PFSK-1 (cell line): ENCODE results near the gene IL23A.

Experiments used
- POLR2AphosphoS5 ChIP-seq: IDR thresholded peaks from 2 replicates; pipeline ENCODE4 v1.6.1; 2012; ENCODE audit warnings: low read depth, mild to moderate bottlenecking, control low read depth, low read length, moderate library complexity
- SIN3A ChIP-seq: IDR thresholded peaks from 2 replicates; pipeline ENCODE4 v1.6.1; 2012; ENCODE audit warnings: mild to moderate bottlenecking, low read length, moderate library complexity, borderline replicate concordance; ENCODE audit not compliant: insufficient read depth
- TAF1 ChIP-seq: IDR thresholded peaks from 2 replicates; pipeline ENCODE4 v1.6.1; 2012; ENCODE audit warnings: low read length, control low read depth, borderline replicate concordance; ENCODE audit not compliant: insufficient read depth
- TF ChIP-seq, protein P1 (sequence below), 2 experiments: IDR thresholded peaks; 2 replicates each; pipeline versions ENCODE4 v1.6.1 to v1.8.0; 2011 to 2012; ENCODE audit warnings: low read depth in 2 of 2, low read length in 2 of 2, control low read depth in 1 of 2, inconsistent platforms in 1 of 2, mild to moderate bottlenecking in 1 of 2, moderate library complexity in 1 of 2; ENCODE audit not compliant: insufficient read depth in 1 of 2

- TF ChIP-seq POLR2AphosphoS5, result no peak
- TF ChIP-seq, protein P1, sequence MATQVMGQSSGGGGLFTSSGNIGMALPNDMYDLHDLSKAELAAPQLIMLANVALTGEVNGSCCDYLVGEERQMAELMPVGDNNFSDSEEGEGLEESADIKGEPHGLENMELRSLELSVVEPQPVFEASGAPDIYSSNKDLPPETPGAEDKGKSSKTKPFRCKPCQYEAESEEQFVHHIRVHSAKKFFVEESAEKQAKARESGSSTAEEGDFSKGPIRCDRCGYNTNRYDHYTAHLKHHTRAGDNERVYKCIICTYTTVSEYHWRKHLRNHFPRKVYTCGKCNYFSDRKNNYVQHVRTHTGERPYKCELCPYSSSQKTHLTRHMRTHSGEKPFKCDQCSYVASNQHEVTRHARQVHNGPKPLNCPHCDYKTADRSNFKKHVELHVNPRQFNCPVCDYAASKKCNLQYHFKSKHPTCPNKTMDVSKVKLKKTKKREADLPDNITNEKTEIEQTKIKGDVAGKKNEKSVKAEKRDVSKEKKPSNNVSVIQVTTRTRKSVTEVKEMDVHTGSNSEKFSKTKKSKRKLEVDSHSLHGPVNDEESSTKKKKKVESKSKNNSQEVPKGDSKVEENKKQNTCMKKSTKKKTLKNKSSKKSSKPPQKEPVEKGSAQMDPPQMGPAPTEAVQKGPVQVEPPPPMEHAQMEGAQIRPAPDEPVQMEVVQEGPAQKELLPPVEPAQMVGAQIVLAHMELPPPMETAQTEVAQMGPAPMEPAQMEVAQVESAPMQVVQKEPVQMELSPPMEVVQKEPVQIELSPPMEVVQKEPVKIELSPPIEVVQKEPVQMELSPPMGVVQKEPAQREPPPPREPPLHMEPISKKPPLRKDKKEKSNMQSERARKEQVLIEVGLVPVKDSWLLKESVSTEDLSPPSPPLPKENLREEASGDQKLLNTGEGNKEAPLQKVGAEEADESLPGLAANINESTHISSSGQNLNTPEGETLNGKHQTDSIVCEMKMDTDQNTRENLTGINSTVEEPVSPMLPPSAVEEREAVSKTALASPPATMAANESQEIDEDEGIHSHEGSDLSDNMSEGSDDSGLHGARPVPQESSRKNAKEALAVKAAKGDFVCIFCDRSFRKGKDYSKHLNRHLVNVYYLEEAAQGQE (IDR thresholded peaks at IDR 0.05; ENCODE audit: insufficient read depth in 1 of 2, low read depth in 2 of 2, low read length in 2 of 2), result no peak
- peak; percentile 60; the same call in 1 of the 2 replicates for TF ChIP-seq TAF1
- TF ChIP-seq SIN3A, result no peak
These were observed 5.4 kb upstream of the IL23A start for GRCh38 chr12:56333197-56333678.
